ENCODE measurements around the gene RACK1. TPM values are rescaled to one million over a fixed set of nuclear protein-coding genes. Genes with fewer than 3 reads are reported as not detected.

RACK1 gene
- polyA plus RNA-seq, 1 donor (not counting 4 experiments of a cell fraction or from before 2014, with no cell fraction given), result 3,291 TPM

GRCh38 chr5:181243018-181243563 is 615 bp downstream of the RACK1 start:
- Histone ChIP-seq H3K9me3 (ENCODE audit: control insufficient read depth, low read depth, low read length) (no peaks in the 10 kb centered on the region), H3K4me3 (ENCODE audit: control insufficient read depth in 2 of 3, extremely low read depth in 1 of 3, insufficient read depth in 2 of 3, low read depth in 1 of 3, low read length in 3 of 3) (peak overlapping the region; percentile 91 to 98 (median 95)), H3K79me2 (ENCODE audit: control insufficient read depth, insufficient read depth, low read length) (peaks cover 75% of the 10 kb centered on the region), H3K36me3 (ENCODE audit: control insufficient read depth in 2 of 2, extremely low read depth in 1 of 2, insufficient read depth in 2 of 2, low read length in 2 of 2) (peaks cover 13 to 39% of the 10 kb centered on the region in 2 experiments), H3K9me1 (ENCODE audit: control insufficient read depth, extremely low read depth, insufficient read depth, low read length) (no peaks in the 10 kb centered on the region), H4K20me1 (ENCODE audit: control insufficient read depth, extremely low read depth, insufficient read depth, low read length) (peaks cover 30% of the 10 kb centered on the region), H2AFZ (ENCODE audit: control insufficient read depth, low read length) (peak overlapping the region; percentile 95), H3K9ac (ENCODE audit: control insufficient read depth, extremely low read depth, insufficient read depth, low read length) (peak overlapping the region; percentile 98), H3K4me2 (ENCODE audit: control insufficient read depth, extremely low read depth, insufficient read depth, low read depth, low read length) (peak overlapping the region; percentile 94), H3K27me3 (ENCODE audit: control insufficient read depth, extremely low read depth, insufficient read depth, low read length) (no peaks in the 10 kb centered on the region), H3K27ac (ENCODE audit: control insufficient read depth, insufficient read depth, low read length) (peak overlapping the region; percentile 88), H3K4me1 (ENCODE audit: control insufficient read depth, extremely low read depth, insufficient read depth, low read length) (peaks cover 25% of the 10 kb centered on the region)
- dilution Hi-C loops (cut with MboI; ENCODE audit: extremely low pct_ligation_motif_present, low sequenced_read_pairs), result no loop called here
- TF ChIP-seq CTCF (optimal IDR thresholded peaks at IDR 0.05 in 1 of 3, IDR thresholded peaks at IDR 0.05 in 1 of 3, conservative IDR thresholded peaks at IDR 0.05 in 1 of 3; ENCODE audit: extremely low read depth in 1 of 3, insufficient read depth in 2 of 3, low read length in 3 of 3), result no peak
- no peak for TF ChIP-seq EZH2 (IDR thresholded peaks at IDR 0.05; ENCODE audit: low read length)
- FAIRE-seq, result no peak
- DNase-seq (ENCODE audit: low read depth, low spot score), result no peak

- Histone ChIP-seq H3K9me3 (ENCODE audit: control insufficient read depth, low read depth, low read length) (no peaks in the 10 kb centered on the region), H3K4me1 (ENCODE audit: control insufficient read depth, extremely low read depth, insufficient read depth, low read length) (peaks cover 23% of the 10 kb centered on the region), H3K79me2 (ENCODE audit: control insufficient read depth, insufficient read depth, low read length) (peaks cover 74% of the 10 kb centered on the region), H3K36me3 (ENCODE audit: control insufficient read depth in 2 of 2, extremely low read depth in 1 of 2, insufficient read depth in 2 of 2, low read length in 2 of 2) (peaks cover 24 to 47% of the 10 kb centered on the region in 2 experiments), H3K4me2 (ENCODE audit: control insufficient read depth, extremely low read depth, insufficient read depth, low read depth, low read length) (peak overlapping the region; percentile 78), H3K4me3 (ENCODE audit: control insufficient read depth in 2 of 3, extremely low read depth in 1 of 3, insufficient read depth in 2 of 3, low read depth in 1 of 3, low read length in 3 of 3) (peak overlapping the region; percentile 91 to 98 (median 95)), H3K9me1 (ENCODE audit: control insufficient read depth, extremely low read depth, insufficient read depth, low read length) (no peaks in the 10 kb centered on the region), H3K27me3 (ENCODE audit: control insufficient read depth, extremely low read depth, insufficient read depth, low read length) (no peaks in the 10 kb centered on the region), H3K9ac (ENCODE audit: control insufficient read depth, extremely low read depth, insufficient read depth, low read length) (peak overlapping the region; percentile 98), H4K20me1 (ENCODE audit: control insufficient read depth, extremely low read depth, insufficient read depth, low read length) (peaks cover 40% of the 10 kb centered on the region), H2AFZ (ENCODE audit: control insufficient read depth, low read length) (no peak overlapping the region), H3K27ac (ENCODE audit: control insufficient read depth, insufficient read depth, low read length) (peak overlapping the region; percentile 88)
- dilution Hi-C loops (cut with MboI; ENCODE audit: extremely low pct_ligation_motif_present, low sequenced_read_pairs), result no loop called here
- TF ChIP-seq EZH2 (IDR thresholded peaks at IDR 0.05; ENCODE audit: low read length), result no peak
- TF ChIP-seq CTCF (optimal IDR thresholded peaks at IDR 0.05 in 1 of 3, IDR thresholded peaks at IDR 0.05 in 1 of 3, conservative IDR thresholded peaks at IDR 0.05 in 1 of 3; ENCODE audit: extremely low read depth in 1 of 3, insufficient read depth in 2 of 3, low read length in 3 of 3), result no peak
- DNase-seq (ENCODE audit: low read depth, low spot score) (no peak), FAIRE-seq (no peak)
These were observed 1.7 kb downstream of the RACK1 start for GRCh38 chr5:181242031-181242451.
